ENCODE measurements around the gene U2AF1.
"Not testable (repeated sequence)": the region's sequence is repeated elsewhere in the genome, so short reads cannot be mapped to it uniquely, and the experiment has no call there.

Gene U2AF1

GRCh38 chr21:43106965-43107793 is at the start of gene U2AF1:
Gene U2AF1, minus strand, starts transcription at chr21:43107570. Its CDS starts 76 bp downstream, at chr21:43107494.
- DNase-seq (ENCODE audit: low read depth in 2 of 2), result peak in 1 of 2 donors; percentile 60

GRCh38 chr21:43153601-43154000 is 46.2 kb upstream of the U2AF1 start:
- DNase-seq (ENCODE audit: low read depth in 2 of 2), result not testable (repeated sequence)

GRCh38 chr21:43149344-43149743 is 42.0 kb upstream of the U2AF1 start:
- DNase-seq (ENCODE audit: low read depth in 2 of 2), result not testable (repeated sequence)

- not testable (repeated sequence) for DNase-seq (ENCODE audit: low read depth in 2 of 2)
Observed at GRCh38 chr21:43147999-43148398, 40.6 kb upstream of the U2AF1 start.

GRCh38 chr21:43146637-43147036 is 39.3 kb upstream of the U2AF1 start:
- DNase-seq (ENCODE audit: low read depth in 2 of 2), result not testable (repeated sequence)

GRCh38 chr21:43141407-43141806 is 34.0 kb upstream of the U2AF1 start:
- not testable (repeated sequence) for DNase-seq (ENCODE audit: low read depth in 2 of 2)

- DNase-seq (ENCODE audit: low read depth in 2 of 2), result not testable (repeated sequence)
Observed at GRCh38 chr21:43138944-43139343, 31.6 kb upstream of the U2AF1 start.

GRCh38 chr21:43134520-43134919 is 27.1 kb upstream of the U2AF1 start:
- DNase-seq (ENCODE audit: low read depth in 2 of 2), result not testable (repeated sequence)

GRCh38 chr21:43130094-43130493 is 22.7 kb upstream of the U2AF1 start:
- not testable (repeated sequence) for DNase-seq (ENCODE audit: low read depth in 2 of 2)

- not testable (repeated sequence) for DNase-seq (ENCODE audit: low read depth in 2 of 2)
Observed at GRCh38 chr21:43115956-43116355, 8.6 kb upstream of the U2AF1 start.

- not testable (repeated sequence) for DNase-seq (ENCODE audit: low read depth in 2 of 2)
Observed at GRCh38 chr21:43114483-43114882, 7.1 kb upstream of the U2AF1 start.

GRCh38 chr21:43109006-43109405 is 1.6 kb upstream of the U2AF1 start:
- not testable (repeated sequence) for DNase-seq (ENCODE audit: low read depth in 2 of 2)

GRCh38 chr21:43108177-43108576 is 807 bp upstream of the U2AF1 start:
- DNase-seq (ENCODE audit: low read depth in 2 of 2), result not testable (repeated sequence)

GRCh38 chr21:43107794-43108137 is 396 bp upstream of the U2AF1 start:
- DNase-seq (ENCODE audit: low read depth in 2 of 2), result not testable (repeated sequence)

- DNase-seq (ENCODE audit: low read depth in 2 of 2), result not testable (repeated sequence)
Observed at GRCh38 chr21:43104642-43105041, 2.7 kb downstream of the U2AF1 start.

- DNase-seq (ENCODE audit: low read depth in 2 of 2), result not testable (repeated sequence)
Observed at GRCh38 chr21:43102281-43102680, 5.1 kb downstream of the U2AF1 start.

GRCh38 chr21:43101676-43102075 is 5.7 kb downstream of the U2AF1 start:
- not testable (repeated sequence) for DNase-seq (ENCODE audit: low read depth in 2 of 2)

- DNase-seq (ENCODE audit: low read depth in 2 of 2), result not testable (repeated sequence)
Observed at GRCh38 chr21:43101000-43101399, 6.4 kb downstream of the U2AF1 start.

- DNase-seq (ENCODE audit: low read depth in 2 of 2), result not testable (repeated sequence)
Observed at GRCh38 chr21:43091979-43092614, 15.3 kb downstream of the U2AF1 start.

- not testable (repeated sequence) for DNase-seq (ENCODE audit: low read depth in 2 of 2)
Observed at GRCh38 chr21:43090947-43091346, 16.4 kb downstream of the U2AF1 start.

GRCh38 chr21:43089463-43089862 is 17.9 kb downstream of the U2AF1 start:
- DNase-seq (ENCODE audit: low read depth in 2 of 2), result not testable (repeated sequence)

- not testable (repeated sequence) for DNase-seq (ENCODE audit: low read depth in 2 of 2)
Observed at GRCh38 chr21:43082587-43083300, 24.6 kb downstream of the U2AF1 start.

Measured in stimulated activated CD4-positive, alpha-beta T cell treated with anti-CD3 and anti-CD28 coated beads, Interleukin-1b, Interleukin-23, amount 100 ng/mL, for 4 hours (primary cell).